Measurements from ENCODE around the gene TRIM67. TPM values are rescaled to one million over a fixed set of nuclear protein-coding genes. Genes with fewer than 3 reads are reported as not detected.

The TRIM67 gene
- total RNA-seq, 1 experiment from 2014 or later, result not detected

DNA sequence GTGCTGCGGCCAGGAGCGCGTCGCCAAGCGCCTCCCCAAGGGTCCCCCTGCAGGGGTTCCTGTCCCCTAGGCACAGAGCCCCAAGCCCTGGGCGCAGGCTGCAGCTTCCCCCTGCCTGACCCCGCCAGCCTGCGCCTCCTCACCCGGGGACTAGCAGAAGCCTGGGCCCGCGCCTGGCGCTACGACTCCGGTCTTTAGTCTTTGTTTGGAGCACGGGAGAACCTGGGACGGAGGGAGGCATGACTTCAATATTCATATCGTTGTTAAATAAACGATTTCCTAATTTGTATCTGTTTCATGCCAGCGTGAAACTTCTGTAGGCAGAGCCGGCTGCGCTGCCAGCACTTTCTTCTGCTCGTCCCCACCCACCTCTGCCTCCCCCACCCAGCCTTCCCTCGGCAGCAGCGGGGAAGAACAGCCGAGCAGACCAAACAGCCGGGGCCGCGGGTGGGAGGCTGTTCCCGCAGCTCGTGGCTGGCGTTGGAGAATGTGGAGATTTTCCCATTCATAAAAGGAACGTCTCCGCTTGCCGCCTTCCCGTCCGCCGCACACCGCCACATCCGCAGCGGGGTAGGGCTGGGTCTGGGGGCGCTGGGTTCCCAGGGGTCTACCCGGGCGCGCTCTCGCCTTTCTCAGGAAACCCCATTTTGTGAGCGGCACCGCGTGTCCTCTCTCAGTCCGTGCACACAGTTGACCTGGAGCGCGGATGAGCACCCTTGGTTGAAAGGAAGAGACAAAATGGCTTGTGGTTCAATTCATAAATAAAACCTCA, 777 bp upstream of the TRIM67 start:
- Histone ChIP-seq H3K4me3 (ENCODE audit: low read length) (no peak overlapping the region), H3K9ac (ENCODE audit: low read length) (no peak overlapping the region), H3K4me2 (ENCODE audit: low read depth, low read length, poor library complexity, severe bottlenecking) (no peak overlapping the region), H3K9me2 (replicated peaks; ENCODE audit: insufficient read depth, low read length) (no peaks in the 10 kb centered on the region), H2AFZ (ENCODE audit: low read length) (no peak overlapping the region), H3K27ac (ENCODE audit: low read length) (no peak overlapping the region), H3K27me3 (ENCODE audit: low read length) (no peaks in the 10 kb centered on the region), H3K4me1 (ENCODE audit: low read length) (no peaks in the 10 kb centered on the region), H4K20me1 (ENCODE audit: insufficient read depth, low read depth, low read length) (no peaks in the 10 kb centered on the region), H3K79me2 (ENCODE audit: low read length) (no peaks in the 10 kb centered on the region), H3K36me3 (ENCODE audit: insufficient read depth, low read length) (no peaks in the 10 kb centered on the region), H3K9me3 (ENCODE audit: low read length) (no peaks in the 10 kb centered on the region)
- no peak for DNase-seq

DNA sequence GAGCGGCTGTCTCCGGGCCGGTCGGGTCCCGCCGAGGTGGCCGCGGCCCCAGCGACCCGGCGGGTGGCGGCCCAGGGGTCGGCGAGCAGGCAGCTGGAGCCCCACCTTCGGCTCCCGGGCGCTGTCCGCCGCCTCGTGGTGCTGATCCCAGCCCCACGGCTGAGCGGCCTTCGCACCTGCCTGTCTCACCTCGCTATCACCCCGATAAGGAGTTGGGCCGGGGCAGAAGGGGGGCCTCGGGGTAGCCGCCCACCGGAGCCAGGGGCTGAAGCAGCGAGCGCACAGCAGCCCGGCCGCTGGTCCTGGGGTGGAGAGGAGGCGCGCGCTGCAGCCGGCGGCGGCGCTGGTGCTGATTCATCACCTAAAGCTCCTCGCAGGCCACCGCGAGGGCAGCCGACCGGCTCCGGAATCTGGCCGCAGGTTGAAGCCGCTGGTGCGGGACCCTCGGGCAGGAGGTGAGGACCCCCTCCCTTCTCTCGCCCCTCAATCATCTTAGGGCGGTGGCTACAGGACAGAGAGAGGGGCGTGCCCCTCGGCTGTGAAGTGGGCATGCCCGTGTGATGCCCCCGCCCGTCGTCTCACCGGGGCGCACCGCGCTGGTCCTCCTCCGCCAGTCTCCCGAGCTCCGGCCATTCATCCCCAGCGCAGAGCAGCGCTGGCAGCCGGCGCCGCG, 575 bp downstream of the TRIM67 start:
- H3K79me2 ChIP-seq (ENCODE audit: low read length), result no peaks in the 10 kb centered on the region
- H3K9me3 ChIP-seq (ENCODE audit: low read length), result no peaks in the 10 kb centered on the region
- H3K4me3 ChIP-seq (ENCODE audit: low read length), result no peak overlapping the region
- no peak overlapping the region for H2AFZ ChIP-seq (ENCODE audit: low read length)
- no peak for DNase-seq
- H4K20me1 ChIP-seq (ENCODE audit: insufficient read depth, low read depth, low read length), result no peaks in the 10 kb centered on the region
- H3K9me2 ChIP-seq (replicated peaks; ENCODE audit: insufficient read depth, low read length), result no peaks in the 10 kb centered on the region
- H3K4me1 ChIP-seq (ENCODE audit: low read length), result no peaks in the 10 kb centered on the region
- no peak overlapping the region for H3K9ac ChIP-seq (ENCODE audit: low read length)
- no peaks in the 10 kb centered on the region for H3K36me3 ChIP-seq (ENCODE audit: insufficient read depth, low read length)
- H3K27ac ChIP-seq (ENCODE audit: low read length), result no peak overlapping the region
- no peak overlapping the region for H3K4me2 ChIP-seq (ENCODE audit: low read depth, low read length, poor library complexity, severe bottlenecking)
- H3K27me3 ChIP-seq (ENCODE audit: low read length), result no peaks in the 10 kb centered on the region

DNA sequence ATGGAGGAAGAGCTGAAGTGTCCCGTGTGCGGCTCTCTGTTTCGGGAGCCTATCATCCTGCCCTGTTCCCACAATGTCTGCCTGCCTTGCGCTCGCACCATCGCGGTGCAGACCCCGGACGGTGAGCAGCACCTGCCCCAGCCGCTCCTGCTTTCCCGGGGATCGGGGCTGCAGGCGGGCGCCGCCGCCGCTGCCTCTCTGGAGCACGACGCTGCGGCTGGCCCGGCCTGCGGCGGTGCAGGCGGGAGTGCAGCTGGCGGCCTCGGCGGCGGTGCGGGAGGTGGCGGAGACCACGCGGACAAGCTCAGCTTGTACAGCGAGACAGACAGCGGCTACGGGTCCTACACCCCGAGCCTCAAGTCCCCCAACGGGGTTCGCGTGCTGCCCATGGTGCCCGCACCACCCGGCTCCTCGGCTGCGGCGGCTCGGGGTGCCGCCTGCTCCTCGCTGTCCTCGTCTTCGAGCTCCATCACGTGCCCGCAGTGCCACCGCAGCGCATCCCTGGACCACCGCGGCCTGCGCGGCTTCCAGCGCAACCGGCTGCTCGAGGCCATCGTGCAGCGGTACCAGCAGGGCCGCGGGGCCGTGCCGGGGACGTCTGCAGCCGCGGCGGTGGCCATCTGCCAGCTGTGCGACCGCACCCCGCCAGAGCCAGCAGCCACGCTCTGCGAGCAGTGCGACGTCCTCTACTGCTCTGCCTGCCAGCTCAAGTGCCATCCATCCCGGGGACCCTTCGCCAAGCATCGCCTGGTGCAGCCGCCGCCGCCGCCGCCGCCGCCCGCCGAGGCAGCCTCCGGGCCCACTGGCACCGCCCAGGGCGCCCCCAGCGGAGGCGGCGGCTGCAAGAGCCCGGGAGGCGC, 1.3 kb downstream of the TRIM67 start:
- Histone ChIP-seq H3K79me2 (ENCODE audit: low read length) (no peaks in the 10 kb centered on the region), H3K9me3 (ENCODE audit: low read length) (no peaks in the 10 kb centered on the region), H3K36me3 (ENCODE audit: insufficient read depth, low read length) (no peaks in the 10 kb centered on the region), H3K27me3 (ENCODE audit: low read length) (no peaks in the 10 kb centered on the region), H3K27ac (ENCODE audit: low read length) (no peak overlapping the region), H3K4me2 (ENCODE audit: low read depth, low read length, poor library complexity, severe bottlenecking) (no peak overlapping the region), H3K4me3 (ENCODE audit: low read length) (no peak overlapping the region), H3K4me1 (ENCODE audit: low read length) (no peaks in the 10 kb centered on the region), H4K20me1 (ENCODE audit: insufficient read depth, low read depth, low read length) (no peaks in the 10 kb centered on the region), H2AFZ (ENCODE audit: low read length) (no peak overlapping the region), H3K9me2 (replicated peaks; ENCODE audit: insufficient read depth, low read length) (no peaks in the 10 kb centered on the region), H3K9ac (ENCODE audit: low read length) (no peak overlapping the region)
- no peak for DNase-seq

DNA sequence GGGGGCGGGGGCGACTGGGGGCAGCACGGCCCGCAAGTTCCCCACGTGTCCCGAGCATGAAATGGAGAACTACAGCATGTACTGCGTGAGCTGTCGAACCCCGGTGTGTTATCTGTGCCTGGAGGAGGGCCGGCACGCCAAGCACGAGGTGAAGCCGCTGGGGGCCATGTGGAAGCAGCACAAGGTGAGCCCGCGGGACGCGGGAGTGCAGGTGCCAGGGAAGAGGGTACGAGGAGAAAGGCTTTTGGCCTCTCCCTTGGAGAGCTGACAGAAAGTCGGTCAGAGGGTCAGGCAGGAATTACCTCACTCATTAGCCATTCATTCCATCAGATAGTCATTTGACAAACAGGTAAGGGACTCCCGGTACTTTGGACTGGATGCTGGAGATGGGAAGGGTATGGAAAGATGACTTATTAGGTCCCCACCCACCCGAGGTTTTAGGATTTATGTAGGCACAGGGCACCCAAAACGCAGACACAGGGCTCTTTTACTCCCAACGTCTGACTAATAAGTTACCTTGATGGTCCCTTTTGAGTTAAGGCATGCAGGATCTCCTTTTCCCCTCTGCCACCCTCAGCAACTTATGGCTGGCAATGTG, 2.1 kb downstream of the TRIM67 start:
- no peaks in the 10 kb centered on the region for H3K27me3 ChIP-seq (ENCODE audit: low read length)
- no peaks in the 10 kb centered on the region for H3K79me2 ChIP-seq (ENCODE audit: low read length)
- H3K36me3 ChIP-seq (ENCODE audit: insufficient read depth, low read length), result no peaks in the 10 kb centered on the region
- H2AFZ ChIP-seq (ENCODE audit: low read length), result no peak overlapping the region
- no peak overlapping the region for H3K4me2 ChIP-seq (ENCODE audit: low read depth, low read length, poor library complexity, severe bottlenecking)
- DNase-seq, result no peak
- no peaks in the 10 kb centered on the region for H4K20me1 ChIP-seq (ENCODE audit: insufficient read depth, low read depth, low read length)
- H3K27ac ChIP-seq (ENCODE audit: low read length), result no peak overlapping the region
- H3K9me3 ChIP-seq (ENCODE audit: low read length), result no peaks in the 10 kb centered on the region
- no peaks in the 10 kb centered on the region for H3K9me2 ChIP-seq (replicated peaks; ENCODE audit: insufficient read depth, low read length)
- H3K4me1 ChIP-seq (ENCODE audit: low read length), result no peaks in the 10 kb centered on the region
- no peak overlapping the region for H3K9ac ChIP-seq (ENCODE audit: low read length)
- H3K4me3 ChIP-seq (ENCODE audit: low read length), result no peak overlapping the region

DNA sequence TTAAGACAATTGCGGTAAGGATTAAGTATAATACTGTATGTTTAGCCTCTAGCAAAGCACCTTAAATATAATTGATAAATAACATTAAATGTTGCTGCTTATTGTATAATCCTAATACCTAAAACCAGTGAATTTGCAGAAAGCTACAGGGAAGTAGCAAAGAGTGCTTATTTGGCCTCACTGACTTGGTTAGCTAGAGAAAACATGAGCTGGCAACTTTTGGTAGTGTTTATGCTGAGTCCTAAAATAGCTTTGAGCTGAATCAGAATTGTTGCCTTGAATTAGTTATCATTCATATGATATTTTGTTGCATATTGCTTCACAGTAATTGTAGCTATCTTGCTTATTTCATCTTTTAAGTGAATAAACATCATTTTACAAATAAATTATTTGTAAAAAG, 3.5 kb downstream of the TRIM67 start:
- H3K9ac ChIP-seq (ENCODE audit: low read length), result no peak overlapping the region
- H3K36me3 ChIP-seq (ENCODE audit: insufficient read depth, low read length), result no peaks in the 10 kb centered on the region
- no peaks in the 10 kb centered on the region for H3K9me2 ChIP-seq (replicated peaks; ENCODE audit: insufficient read depth, low read length)
- no peaks in the 10 kb centered on the region for H3K27me3 ChIP-seq (ENCODE audit: low read length)
- H3K9me3 ChIP-seq (ENCODE audit: low read length), result no peaks in the 10 kb centered on the region
- no peak overlapping the region for H3K4me2 ChIP-seq (ENCODE audit: low read depth, low read length, poor library complexity, severe bottlenecking)
- no peak for DNase-seq
- H2AFZ ChIP-seq (ENCODE audit: low read length), result no peak overlapping the region
- H3K79me2 ChIP-seq (ENCODE audit: low read length), result no peaks in the 10 kb centered on the region
- H3K4me3 ChIP-seq (ENCODE audit: low read length), result no peak overlapping the region
- H4K20me1 ChIP-seq (ENCODE audit: insufficient read depth, low read depth, low read length), result no peaks in the 10 kb centered on the region
- H3K27ac ChIP-seq (ENCODE audit: low read length), result no peak overlapping the region
- no peaks in the 10 kb centered on the region for H3K4me1 ChIP-seq (ENCODE audit: low read length)

DNA sequence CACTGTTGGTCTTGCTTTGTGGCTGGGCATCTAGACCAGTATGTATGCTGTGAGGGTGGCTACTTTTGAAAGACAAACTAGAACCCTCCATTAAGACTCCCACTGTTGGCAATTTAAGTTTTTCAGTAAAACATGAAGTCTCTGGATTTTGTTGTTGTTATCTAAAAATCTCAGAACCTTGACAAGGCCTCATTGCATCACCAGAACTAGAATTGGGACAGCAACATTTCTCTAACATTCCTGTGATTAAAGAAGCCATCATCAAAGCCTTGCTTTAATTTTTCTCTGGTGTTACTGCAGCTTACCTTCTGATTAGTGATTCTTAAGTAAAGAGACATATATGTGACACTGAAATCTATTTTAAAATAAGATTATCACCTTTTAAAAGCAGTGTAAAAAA, 4.5 kb downstream of the TRIM67 start:
- Histone ChIP-seq H3K4me2 (ENCODE audit: low read depth, low read length, poor library complexity, severe bottlenecking) (no peak overlapping the region), H3K4me1 (ENCODE audit: low read length) (no peaks in the 10 kb centered on the region), H4K20me1 (ENCODE audit: insufficient read depth, low read depth, low read length) (no peaks in the 10 kb centered on the region), H3K4me3 (ENCODE audit: low read length) (no peak overlapping the region), H3K9me3 (ENCODE audit: low read length) (no peaks in the 10 kb centered on the region), H3K9me2 (replicated peaks; ENCODE audit: insufficient read depth, low read length) (no peaks in the 10 kb centered on the region), H3K9ac (ENCODE audit: low read length) (no peak overlapping the region), H2AFZ (ENCODE audit: low read length) (no peak overlapping the region), H3K79me2 (ENCODE audit: low read length) (no peaks in the 10 kb centered on the region), H3K36me3 (ENCODE audit: insufficient read depth, low read length) (no peaks in the 10 kb centered on the region), H3K27me3 (ENCODE audit: low read length) (no peaks in the 10 kb centered on the region), H3K27ac (ENCODE audit: low read length) (no peak overlapping the region)
- DNase-seq, result no peak

DNA sequence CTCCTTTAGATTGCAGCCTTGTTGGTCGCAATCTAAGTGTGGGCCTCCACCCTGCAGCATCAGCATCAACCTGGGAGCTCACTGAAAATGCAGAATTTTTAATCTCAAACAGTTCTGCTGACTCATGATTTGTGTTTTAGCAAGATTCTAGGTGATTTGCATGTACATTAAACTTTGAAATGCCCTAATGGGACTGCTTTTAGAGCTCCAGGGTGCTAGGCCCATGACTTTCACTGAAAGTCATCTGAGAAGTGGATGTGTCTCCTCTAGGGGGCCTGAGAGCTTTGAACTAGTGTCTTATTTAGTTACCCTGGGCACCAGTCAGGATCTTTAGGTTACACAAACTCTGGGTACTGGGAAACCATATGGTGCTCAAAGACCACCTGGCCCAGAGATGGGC, 9.0 kb downstream of the TRIM67 start:
- Histone ChIP-seq H3K4me2 (ENCODE audit: low read depth, low read length, poor library complexity, severe bottlenecking) (no peak overlapping the region), H3K27ac (ENCODE audit: low read length) (no peak overlapping the region), H3K4me3 (ENCODE audit: low read length) (no peak overlapping the region), H3K79me2 (ENCODE audit: low read length) (no peaks in the 10 kb centered on the region), H3K4me1 (ENCODE audit: low read length) (no peaks in the 10 kb centered on the region), H3K9ac (ENCODE audit: low read length) (no peak overlapping the region), H3K9me2 (replicated peaks; ENCODE audit: insufficient read depth, low read length) (no peaks in the 10 kb centered on the region), H3K27me3 (ENCODE audit: low read length) (no peaks in the 10 kb centered on the region), H3K9me3 (ENCODE audit: low read length) (no peaks in the 10 kb centered on the region), H3K36me3 (ENCODE audit: insufficient read depth, low read length) (no peaks in the 10 kb centered on the region), H4K20me1 (ENCODE audit: insufficient read depth, low read depth, low read length) (no peaks in the 10 kb centered on the region), H2AFZ (ENCODE audit: low read length) (no peak overlapping the region)
- DNase-seq, result peak; percentile 66
